NCI-H510A treated with DMSO at 0.1 percent for 48 hours (cell line): Measurements from ENCODE around the gene PKNOX1.
"Not testable (repeated sequence)": the region's sequence is repeated elsewhere in the genome, so short reads cannot be mapped to it uniquely, and the experiment has no call there.

ENCODE experiments used
- DNase-seq: peaks from one replicate; lab custom pipeline; 2025; lab: John Stamatoyannopoulos, UW

PKNOX1 gene, protein sequence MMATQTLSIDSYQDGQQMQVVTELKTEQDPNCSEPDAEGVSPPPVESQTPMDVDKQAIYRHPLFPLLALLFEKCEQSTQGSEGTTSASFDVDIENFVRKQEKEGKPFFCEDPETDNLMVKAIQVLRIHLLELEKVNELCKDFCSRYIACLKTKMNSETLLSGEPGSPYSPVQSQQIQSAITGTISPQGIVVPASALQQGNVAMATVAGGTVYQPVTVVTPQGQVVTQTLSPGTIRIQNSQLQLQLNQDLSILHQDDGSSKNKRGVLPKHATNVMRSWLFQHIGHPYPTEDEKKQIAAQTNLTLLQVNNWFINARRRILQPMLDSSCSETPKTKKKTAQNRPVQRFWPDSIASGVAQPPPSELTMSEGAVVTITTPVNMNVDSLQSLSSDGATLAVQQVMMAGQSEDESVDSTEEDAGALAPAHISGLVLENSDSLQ

DNA sequence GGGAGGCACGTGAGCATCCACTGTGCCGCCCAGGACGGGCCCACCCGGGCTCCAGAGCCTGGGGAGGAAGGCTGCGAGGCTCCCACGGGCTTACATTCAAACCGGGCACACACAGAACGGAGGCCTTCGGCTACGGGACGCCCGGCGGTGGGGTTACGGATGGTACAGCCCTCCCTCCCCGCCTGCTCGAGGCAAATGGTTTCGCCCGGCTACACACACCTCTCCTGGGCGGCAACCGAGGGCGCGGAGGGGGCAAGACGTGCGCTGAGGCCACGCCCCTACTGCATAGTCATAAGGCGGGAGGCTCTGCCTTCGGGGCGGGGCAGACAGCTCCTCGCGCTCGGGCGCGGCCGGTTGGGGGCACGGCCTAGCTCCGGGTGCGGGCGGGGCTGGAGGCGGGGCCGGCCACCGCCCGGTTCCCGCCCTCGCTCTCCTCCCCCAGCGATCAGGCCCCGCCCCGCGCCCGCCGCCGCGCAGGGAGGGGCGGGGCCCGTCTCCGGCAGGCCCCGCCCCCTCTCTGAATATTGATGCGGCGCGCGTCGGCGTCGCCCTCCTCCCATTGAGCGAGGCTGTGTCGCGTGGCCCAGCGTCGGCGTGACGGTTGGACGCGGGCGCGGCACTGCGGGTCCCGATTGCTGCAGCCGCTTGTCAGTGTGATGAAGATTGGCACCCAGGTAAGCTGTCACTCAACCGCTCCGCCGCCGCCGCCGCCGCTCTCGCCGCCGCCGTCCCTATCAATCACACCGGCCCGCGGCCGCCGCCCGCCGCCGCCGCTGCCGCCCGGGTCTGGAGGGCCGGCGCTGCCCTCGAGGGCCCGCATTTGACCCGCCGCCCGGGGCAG, at the start of gene PKNOX1:
Gene PKNOX1 (plus strand): TSS at position 572 of the 841 bp plus-strand sequence. CDS start 29,820 bp downstream, outside the sequence.
- peak; percentile 99 for DNase-seq

DNA sequence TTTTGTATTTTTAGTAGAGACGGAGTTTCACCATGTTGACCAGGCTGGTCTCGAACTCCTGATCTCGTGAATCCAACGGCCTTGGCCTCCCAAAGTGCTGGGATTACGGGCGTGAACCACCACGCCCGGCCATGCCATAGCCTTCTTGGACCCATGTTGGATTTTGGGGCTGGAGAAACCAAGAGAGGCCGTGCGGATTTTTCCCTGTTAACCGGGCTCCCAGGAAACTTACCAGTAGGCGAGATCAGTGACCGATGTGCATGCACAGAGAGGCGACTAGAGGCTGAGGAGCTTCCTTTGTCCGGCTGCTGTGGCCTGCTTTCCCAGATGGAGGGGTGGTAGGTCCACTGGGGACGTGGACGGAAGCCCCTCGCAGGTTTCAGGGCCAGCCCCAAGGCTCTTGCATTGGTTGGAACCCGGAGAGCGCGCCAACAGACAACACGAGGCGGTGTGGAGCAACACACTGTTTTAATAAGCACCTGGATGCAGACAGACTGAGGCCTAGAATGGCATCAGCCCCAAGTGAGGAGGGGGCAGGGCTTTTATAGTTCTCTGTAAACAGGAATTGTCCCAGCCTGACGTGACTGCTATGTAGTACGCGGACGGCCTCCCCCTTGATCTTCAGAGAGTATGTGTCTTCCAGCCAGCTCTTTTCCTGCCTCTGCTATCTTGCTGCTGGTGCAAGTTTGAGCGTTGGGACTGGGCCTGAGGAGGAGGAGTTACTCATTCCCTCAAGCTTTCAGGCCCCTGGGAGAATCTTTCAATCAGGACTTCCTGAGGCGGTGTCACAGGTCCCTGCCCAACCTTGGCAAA, 49.0 kb upstream of the PKNOX1 start, which contains the start of gene ERVH48-1:
Gene ERVH48-1 (minus strand): TSS at position 517 of the 813 bp plus-strand sequence. CDS start 6,624 bp downstream, outside the sequence.
- DNase-seq, result peak; percentile 7

DNA sequence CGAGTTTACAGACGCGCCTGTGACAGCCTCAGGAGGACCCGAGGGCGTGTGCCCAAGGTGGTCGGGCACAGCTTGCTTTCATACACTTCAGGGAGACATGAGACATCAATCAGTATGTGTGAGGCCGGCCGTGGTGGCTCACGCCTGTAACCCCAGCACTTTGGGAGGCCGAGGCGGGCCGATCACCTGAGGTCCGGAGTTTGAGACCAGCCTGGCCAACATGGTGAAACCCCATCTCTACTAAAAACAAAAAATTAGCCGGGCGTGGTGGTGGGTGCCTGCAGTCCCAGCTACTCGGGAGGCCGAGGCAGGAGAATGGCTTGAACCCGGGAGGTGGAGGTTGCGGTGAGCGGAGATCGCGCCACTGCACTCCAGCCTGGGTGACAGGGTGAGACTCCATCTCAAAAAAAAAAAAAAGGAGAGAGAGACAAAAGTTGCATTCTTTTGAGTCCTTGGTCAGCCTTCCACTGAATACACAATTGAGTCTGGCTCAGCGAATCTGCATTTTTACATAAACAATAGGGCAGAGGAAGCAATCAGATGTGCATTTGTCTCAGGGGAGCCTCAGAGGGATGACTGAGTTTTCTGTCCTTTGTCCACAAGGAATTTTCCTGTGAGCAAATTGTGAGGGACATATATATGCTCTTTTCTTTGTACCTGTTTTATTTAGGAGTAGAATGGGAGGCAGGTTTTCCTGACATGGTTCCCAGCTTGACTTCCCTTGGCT, 46.7 kb upstream of the PKNOX1 start:
- DNase-seq, result not testable (repeated sequence)

DNA sequence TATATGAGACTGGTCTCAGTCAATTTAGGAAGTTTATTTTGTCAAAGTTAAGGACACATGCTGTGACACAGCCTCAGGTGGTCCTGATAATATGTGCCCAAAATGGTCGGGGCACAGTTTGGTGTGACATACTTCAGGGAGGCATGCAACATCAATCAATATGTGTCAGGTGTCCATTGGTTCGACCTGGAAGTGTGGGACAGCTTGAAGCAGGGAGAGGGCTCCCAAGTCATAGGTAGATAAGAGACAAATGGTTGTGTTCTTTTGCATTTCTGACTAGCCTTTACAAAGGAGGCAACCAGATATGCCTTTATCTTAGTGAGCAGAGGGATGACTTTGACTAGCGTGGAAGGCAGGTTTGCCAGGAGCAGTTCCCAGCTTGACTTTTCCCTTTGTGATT, 44.4 kb upstream of the PKNOX1 start:
- DNase-seq, result no peak

DNA sequence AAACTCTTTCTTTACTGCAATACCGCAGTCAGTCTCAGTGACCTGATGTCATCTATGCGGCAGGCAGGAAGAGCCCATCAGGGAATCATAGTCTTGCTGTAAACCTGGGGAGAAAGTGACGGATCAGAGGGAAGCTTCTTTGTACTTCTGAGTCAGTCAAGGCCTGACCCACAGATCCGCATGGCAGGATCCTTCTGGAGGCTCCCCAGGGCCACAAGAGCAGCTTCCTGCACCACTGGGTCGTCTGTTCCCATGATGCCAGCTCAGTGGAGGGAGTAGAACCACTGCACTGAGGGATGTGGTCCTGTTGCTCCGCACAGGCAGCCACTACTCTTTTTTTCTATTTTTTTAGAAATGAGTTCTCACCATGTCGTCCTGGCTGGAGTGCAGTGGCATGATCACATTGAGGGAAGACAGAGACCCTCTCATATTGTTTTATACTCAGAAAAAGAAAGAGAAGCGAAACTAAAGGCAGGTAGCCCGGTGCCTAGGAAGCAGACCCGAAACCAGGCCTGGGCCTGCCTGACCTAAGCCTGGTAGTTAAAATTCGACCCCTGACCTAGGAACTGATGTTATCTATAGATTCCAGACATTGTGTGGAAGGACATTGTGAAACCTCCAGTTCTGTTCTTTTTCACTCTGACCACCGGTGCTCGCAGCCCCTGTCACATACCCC, 42.7 kb upstream of the PKNOX1 start:
- no peak for DNase-seq

DNA sequence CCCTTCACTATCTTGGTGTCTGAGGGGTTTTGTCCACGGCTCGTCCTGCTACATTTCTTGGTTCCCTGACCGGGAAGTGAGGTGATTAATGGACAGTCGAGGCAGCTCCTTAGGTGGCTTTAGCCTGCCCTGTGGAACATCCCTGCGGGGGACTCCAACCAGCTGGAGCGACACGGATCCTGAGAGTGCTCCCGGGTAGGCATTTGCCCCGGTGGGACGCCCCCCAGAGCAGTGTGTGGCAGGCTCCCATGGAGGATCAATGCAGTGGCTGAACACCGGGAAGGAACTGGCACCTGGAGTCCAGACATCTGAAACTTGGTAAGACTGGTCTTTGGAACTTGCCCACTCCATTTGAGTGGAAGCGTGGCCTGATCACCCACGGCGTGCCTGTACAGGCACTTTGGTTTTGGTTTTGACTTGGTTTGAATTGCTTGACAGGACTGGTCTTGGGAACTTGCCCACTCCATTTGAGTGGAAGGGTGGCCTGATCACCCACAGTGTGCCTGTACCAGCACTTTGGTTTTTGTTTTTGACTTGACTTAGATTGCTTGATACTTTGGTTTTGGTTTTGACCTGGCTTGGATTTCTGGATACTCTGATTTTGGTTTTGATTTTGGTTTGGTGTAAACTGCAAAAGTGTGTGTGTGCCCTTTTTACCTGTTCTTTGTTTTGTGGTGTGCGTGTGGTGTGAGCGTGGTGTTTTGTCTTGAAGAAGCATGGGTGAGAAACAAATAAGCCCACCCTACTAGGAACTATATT, 41.8 kb upstream of the PKNOX1 start:
- not testable (repeated sequence) for DNase-seq

DNA sequence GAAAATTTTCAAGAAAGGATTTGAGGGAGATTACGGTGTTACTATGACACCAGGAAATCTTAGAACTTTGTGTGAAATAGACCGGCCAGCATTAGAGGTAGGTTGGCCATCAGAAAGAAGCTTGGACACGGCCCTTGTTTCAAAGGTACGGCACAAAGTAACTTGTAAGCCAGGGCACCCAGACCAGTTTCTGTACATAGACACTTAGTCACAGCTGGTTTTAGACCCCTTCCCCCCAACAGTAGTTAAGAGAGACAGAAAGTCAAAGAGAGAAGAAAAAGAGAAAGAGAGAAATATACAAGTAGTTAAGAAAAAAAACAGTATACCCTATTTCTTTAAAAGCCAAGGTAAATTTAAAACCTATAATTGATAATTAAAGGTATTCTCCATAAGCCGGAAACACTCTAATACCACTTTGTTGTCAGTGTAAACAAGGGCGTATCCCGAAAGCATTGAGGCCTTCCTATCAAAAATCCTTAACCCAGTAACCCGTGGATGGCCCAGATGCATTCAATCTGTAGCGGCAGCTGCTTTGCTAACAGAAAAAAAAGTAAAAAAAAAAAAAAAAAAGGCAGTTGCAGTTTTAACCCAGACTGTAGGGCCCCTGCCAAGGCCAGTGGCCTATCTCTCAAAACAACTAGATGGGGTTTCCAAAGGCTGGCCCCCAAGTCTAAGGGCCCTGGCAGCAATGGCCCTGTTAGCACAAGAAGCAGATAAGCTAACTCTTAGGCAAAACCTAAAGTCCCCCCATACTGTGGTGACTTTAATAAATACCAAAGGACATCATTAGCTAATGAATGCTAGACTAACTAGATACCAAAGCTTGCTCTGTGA, 41.0 kb upstream of the PKNOX1 start:
- peak; percentile 44 for DNase-seq

DNA sequence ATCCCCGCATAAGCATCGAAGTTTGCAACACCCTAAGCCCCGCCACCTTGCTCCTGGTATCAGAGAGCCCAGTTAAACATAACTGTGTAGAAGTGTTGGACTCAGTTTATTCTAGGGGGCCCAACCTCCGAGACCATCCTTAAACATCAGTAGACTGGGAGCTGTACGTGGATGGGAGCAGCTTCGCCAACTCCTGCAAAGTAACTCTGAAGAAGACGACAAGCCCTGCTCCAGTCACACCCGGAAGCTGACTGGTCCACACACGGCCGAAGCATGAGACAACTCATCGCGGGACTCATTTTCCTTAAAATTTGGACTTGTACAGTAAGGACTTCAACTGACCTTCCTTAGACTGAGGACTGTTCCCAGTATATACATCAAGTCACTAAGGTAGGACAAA, 40.4 kb upstream of the PKNOX1 start:
- DNase-seq, result not testable (repeated sequence)

DNA sequence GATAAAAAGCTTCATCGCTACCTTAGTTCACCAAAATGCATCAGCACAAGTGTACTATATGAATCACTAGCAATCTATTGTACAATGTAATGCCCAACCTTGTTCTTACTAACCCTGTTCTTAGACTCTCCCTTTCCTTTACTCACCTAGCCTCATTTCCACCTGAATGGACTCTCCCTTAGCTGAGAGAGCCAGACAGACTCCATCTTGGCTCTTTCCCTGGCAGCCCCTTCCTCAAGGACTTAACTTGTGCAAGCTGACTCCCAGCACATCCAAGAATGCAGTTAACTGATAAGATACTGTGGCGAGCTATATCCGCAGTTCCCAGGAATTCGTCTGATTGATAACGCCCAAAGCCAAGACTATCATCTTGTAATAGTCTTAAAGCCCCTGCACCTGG, 38.0 kb upstream of the PKNOX1 start:
- not testable (repeated sequence) for DNase-seq

DNA sequence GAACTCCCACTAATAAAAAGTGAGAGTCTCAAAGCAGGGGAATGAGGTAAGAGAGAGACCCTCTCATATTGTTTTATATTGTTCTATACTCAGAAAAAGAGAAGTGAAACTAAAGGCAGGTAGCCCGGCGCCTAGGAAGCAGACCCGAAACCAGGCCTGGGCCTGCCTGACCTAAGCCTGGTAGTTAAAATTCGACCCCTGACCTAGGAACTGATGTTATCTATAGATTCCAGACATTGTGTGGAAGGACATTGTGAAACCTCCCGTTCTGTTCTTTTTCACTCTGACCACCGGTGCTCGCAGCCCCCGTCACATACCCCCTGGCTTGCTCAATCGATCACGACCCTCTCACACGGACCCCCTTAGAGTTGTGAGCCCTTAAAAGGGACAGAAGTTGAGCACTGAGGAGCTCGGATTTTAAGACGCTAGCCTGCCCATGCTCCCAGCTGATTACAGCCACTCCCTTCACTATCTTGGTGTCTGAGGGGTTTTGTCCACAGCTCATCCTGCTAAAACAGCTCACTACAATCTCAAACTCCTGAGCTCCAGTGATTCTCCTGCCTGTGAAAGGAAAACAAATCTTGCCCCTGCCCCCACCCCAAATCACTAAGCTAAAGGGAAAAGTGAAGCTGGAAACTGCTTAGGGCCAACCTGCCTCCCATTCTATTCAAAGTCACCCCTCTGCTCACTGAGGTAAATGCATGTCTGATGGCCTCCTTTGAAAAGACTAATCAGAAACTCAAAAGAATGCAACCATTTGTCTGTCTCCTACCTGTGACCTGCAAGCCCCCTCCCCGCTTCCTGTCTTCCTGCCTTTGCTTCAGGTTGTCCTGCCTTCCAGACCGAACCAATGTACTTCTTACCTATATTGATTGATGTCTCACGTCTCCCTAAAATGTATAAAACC, 37.1 kb upstream of the PKNOX1 start:
- not testable (repeated sequence) for DNase-seq

DNA sequence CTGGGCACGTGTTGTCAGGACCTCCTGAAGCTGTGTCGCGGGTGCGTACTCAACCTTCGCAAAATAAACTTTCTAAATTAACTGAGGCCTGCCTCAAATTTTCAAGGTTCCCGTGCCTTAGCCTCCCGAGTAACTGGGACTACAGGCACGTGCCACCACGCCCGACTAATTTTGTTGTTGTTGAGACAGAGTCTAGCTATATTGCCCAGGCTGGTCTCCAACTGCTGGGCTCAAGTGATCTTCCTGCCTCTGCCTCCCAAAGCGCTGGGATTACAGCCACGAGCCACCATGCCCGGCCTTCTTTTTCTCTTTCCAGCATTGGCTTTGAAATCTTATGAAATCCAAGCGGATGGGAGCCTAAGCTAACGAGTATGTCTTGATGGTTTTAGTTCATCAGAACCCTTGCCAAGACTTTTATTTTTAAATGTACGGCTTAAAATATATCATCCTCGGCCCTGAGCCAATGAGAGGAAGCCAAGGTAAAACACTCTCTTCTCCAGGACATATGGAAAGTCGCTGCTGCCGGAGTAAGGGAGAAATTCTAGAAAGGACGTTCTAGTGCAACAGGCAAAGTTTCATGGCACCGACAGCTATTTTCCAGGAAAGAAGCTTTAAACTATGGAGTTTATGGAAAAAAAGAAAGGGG, 36.3 kb upstream of the PKNOX1 start:
- no peak for DNase-seq

DNA sequence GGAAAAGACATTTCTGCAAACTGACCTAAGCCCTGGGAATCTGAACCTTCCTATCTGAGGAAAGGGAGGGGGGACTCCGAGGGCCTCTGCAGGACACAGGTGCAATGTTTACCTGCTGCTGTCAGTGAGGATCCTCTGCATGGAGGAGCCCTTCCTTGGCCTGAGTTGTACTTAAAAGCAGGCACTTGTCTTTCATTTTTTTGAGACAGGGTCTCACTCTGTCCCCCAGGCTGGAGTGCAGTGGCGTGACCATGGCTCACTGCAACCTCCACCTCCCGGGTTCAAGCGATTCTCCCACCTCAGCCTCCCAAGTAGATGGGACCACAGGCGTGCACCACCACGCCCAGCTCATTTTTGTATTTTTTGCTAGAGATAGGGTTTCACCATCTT, 35.8 kb upstream of the PKNOX1 start:
- DNase-seq, result not testable (repeated sequence)

DNA sequence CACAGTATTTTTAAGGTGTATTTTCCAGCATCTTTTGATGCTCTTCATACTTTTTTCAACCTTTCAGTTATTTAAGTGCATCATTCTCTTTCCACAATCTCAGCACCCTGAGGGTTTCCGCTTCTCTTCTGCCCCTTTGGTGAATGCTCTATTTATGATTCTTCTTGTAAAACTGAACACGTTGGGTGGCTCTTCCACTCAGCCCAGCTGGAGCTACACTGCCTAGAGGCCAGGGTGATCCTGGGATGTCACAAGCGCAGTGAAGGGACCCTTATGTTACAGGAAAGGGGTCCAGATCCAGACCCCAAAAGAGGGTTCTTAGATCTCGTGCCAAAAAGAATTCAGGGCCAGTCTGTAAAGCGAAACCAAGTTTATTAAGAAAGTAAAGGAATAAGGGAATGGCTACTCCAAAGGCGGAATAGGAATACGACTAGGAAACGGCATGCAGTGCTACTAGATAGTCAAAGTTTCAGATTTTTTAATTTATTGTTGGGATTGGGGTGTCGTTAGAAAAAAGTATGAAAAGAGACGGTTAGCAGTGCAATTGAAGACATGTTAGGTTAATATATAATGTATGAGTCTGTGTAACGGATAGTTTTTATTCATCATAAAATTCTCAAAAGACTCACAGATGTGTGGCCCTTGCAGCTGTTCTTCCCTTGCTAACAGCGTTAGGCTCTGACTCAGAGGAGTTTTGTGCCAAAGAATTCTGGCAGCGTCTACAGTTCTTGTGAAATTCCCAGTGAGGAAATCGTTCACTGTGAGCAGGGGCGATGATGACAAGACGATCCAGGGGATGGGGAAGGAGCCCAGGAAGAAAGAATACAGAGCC, 34.6 kb upstream of the PKNOX1 start:
- no peak for DNase-seq

DNA sequence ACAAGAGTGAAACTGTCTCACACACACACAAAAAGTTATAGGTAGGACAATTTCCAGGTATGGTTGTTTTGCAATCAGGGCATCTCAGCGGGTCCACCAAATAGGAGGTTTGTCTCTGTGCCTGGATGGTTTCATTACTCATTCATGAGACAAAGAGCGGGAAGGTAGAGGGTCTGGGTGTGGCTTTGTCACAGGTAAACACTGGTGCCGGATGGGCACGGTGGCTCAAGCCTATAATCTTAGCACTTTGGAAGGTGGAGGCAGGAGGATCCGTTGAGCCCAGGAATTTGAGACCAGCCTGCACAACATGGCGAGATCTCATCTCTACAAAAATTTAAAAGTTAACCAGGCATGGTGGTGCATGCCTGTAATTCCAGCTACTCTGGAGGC, 32.7 kb upstream of the PKNOX1 start:
- no peak for DNase-seq

DNA sequence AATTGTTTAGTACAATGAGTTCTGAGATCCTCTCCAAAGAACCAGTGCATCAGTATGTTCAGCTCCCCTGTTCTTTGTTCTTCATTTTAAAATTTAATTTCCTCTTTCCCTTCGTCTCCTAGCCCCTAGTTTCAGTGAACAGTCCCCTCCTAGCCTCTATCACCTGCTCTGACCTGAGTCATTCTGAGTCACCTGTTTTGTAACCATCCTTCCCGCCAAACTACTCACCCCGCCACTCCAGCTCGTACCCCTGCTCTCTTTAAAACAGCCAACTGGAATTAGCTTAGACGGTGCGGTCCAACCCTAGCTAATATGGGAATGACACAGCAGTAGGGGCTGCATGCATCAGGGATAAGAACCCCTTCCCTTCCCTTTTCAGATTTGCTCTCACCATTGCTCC, 32.1 kb upstream of the PKNOX1 start:
- no peak for DNase-seq

DNA sequence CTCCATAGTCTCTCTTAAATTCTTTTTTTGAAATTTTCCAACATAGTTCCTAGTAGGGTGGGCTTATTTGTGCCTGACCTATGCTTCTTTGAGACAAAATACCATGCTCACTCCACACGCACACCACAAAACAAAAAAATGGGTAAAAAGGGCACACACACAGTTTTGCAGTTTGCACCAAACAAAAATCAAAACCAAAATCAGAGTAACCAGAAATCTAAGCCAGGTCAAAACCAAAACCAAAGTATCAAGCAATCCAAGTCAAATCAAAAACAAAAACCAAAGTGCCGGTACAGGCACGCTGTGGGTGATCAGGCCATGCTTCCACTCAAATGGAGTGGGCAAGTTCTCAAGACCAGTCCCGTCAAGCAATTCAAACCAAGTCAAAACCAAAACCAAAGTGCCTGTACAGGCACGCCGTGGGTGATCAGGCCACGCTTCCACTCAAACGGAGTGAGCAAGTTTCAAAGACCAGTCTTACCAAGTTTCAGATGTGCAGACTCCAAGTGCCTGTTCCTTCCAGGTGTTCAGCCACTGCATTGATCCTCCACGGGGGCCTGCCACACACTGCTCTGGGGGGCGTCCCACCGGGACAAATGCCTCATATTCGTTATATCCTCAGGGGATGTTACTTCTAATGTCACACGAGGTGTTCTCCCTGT, 25.1 kb upstream of the PKNOX1 start:
- not testable (repeated sequence) for DNase-seq
